Mammary epithelial cell (primary cell): ENCODE results near the gene MEOX2.

Experiments
- EZH2 ChIP-seq: IDR thresholded peaks from 2 replicates; pipeline ENCODE4 v1.6.1; 2012; ENCODE audit warnings: low read length, inconsistent platforms, borderline replicate concordance
- TF ChIP-seq, protein P1 (sequence below), 2 donors: IDR thresholded peaks in 1 of 2; conservative IDR thresholded peaks in 1 of 2; 2 replicates each; pipeline ENCODE4 v1.5.1; 2011 to 2012; ENCODE audit warnings: inconsistent platforms in 2 of 2, low read length in 2 of 2, mild to moderate bottlenecking in 2 of 2, control low read depth in 1 of 2, low read depth in 1 of 2; ENCODE audit not compliant: insufficient read depth in 1 of 2; ENCODE audit errors: extremely low read depth in 1 of 2

DNA sequence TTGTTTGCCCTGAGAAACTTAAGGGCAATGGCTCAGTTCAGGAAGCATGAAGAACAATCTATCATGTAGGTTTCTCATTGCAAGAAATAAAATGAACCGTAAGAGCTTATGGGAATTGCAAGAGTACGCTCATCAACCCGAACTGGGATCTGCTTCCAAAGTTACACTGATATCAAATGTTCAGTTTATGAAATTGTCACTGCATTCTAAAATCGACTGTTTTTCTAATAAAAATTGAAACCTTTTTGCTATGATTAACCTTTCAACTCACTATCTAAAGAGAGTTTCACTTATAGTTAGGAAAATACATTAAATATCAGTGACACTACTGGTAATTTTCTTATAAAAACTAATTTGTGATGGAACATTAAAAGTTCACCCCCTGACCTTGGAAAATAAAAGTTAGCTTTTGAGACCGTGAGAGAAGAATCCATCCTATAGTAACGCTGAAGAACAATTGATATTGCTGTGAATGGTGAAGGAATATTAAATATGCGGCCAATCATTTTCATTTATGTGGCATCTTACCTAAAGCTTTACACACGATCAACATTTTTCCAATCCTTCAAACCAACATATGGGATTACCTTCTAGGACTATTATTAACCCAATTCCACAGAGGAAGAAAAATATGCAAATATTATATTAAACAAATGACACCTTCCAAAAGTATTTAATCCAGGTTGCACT lies 2.2 kb downstream of the MEOX2 start:
- TF ChIP-seq, protein P1, sequence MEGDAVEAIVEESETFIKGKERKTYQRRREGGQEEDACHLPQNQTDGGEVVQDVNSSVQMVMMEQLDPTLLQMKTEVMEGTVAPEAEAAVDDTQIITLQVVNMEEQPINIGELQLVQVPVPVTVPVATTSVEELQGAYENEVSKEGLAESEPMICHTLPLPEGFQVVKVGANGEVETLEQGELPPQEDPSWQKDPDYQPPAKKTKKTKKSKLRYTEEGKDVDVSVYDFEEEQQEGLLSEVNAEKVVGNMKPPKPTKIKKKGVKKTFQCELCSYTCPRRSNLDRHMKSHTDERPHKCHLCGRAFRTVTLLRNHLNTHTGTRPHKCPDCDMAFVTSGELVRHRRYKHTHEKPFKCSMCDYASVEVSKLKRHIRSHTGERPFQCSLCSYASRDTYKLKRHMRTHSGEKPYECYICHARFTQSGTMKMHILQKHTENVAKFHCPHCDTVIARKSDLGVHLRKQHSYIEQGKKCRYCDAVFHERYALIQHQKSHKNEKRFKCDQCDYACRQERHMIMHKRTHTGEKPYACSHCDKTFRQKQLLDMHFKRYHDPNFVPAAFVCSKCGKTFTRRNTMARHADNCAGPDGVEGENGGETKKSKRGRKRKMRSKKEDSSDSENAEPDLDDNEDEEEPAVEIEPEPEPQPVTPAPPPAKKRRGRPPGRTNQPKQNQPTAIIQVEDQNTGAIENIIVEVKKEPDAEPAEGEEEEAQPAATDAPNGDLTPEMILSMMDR (conservative IDR thresholded peaks at IDR 0.05 in 1 of 2, IDR thresholded peaks at IDR 0.05 in 1 of 2; ENCODE audit: extremely low read depth in 1 of 2, insufficient read depth in 1 of 2, low read depth in 1 of 2, low read length in 2 of 2) = no peak
- TF ChIP-seq EZH2 = no peak
